WTC11 (cell line): ENCODE measurements around the gene GRWD1. TPM values are rescaled to one million over a fixed set of nuclear protein-coding genes. Genes with fewer than 3 reads are reported as not detected.
A peak's percentile ranks its signal among the peaks of the same experiment; 100 is the strongest.

Experiments used
- ARID4B ChIP-seq: sonication (generic); formaldehyde crosslinking; IDR thresholded peaks from 2 replicates; pipeline ENCODE4 v1.8.0; 2023; ENCODE audit warnings: missing genetic modification reagents, mild to moderate bottlenecking, borderline replicate concordance
- ATF6 ChIP-seq: sonication (generic); formaldehyde crosslinking; IDR thresholded peaks from 2 replicates; pipeline ENCODE4 v1.8.1; 2023; ENCODE audit warnings: mild to moderate bottlenecking, missing genetic modification reagents
- CBFB ChIP-seq: sonication (generic); formaldehyde crosslinking; IDR thresholded peaks from 2 replicates; pipeline ENCODE4 v1.8.1; 2022; ENCODE audit warnings: mild to moderate bottlenecking, low read depth, missing genetic modification reagents
- CREB1 ChIP-seq: sonication (generic); formaldehyde crosslinking; IDR thresholded peaks from 2 replicates; pipeline ENCODE4 v1.8.0; 2023; ENCODE audit warnings: mild to moderate bottlenecking, missing genetic modification reagents
- E2F4 ChIP-seq: sonication (generic); formaldehyde crosslinking; IDR thresholded peaks from 2 replicates; pipeline ENCODE4 v1.8.1; 2022; ENCODE audit warnings: low read depth, mild to moderate bottlenecking, moderate library complexity, missing genetic modification reagents, borderline replicate concordance
- ELF4 ChIP-seq: sonication (generic); formaldehyde crosslinking; IDR thresholded peaks from 2 replicates; pipeline ENCODE4 v1.8.1; 2022; ENCODE audit warnings: low read depth, mild to moderate bottlenecking, moderate library complexity, missing genetic modification reagents
- EMX1 ChIP-seq: fragments of 250-450 bp; sonication (Bioruptor Pico); IDR thresholded peaks from 2 replicates; pipeline ENCODE4 v1.8.0; 2021; ENCODE audit warnings: mild to moderate bottlenecking
- ERG ChIP-seq: fragments of 250-450 bp; sonication (Bioruptor Pico); IDR thresholded peaks from 2 replicates; pipeline ENCODE4 v1.8.0; 2021; ENCODE audit warnings: mild to moderate bottlenecking
- ESRRA ChIP-seq: sonication (generic); formaldehyde crosslinking; IDR thresholded peaks from 2 replicates; pipeline ENCODE4 v1.8.1; 2022; ENCODE audit warnings: mild to moderate bottlenecking, missing genetic modification reagents, borderline replicate concordance
- FOXP1 ChIP-seq: sonication (generic); formaldehyde crosslinking; IDR thresholded peaks from 2 replicates; pipeline ENCODE4 v1.8.0; 2022; ENCODE audit warnings: missing genetic modification reagents, mild to moderate bottlenecking, moderate library complexity, borderline replicate concordance
- GTF2I ChIP-seq: fragments of 250-450 bp; sonication (Bioruptor Pico); conservative IDR thresholded peaks from 2 replicates; pipeline ENCODE4 v1.4.0; 2021; ENCODE audit warnings: mild to moderate bottlenecking
- IRF1 ChIP-seq: sonication (generic); formaldehyde crosslinking; IDR thresholded peaks from 2 replicates; pipeline ENCODE4 v1.8.0; 2023; ENCODE audit warnings: missing genetic modification reagents
- JAZF1 ChIP-seq: fragments of 250-450 bp; sonication (Bioruptor Pico); IDR thresholded peaks from 2 replicates; pipeline ENCODE4 v1.9.0; 2021; ENCODE audit warnings: moderate library complexity, mild to moderate bottlenecking, inconsistent platforms
- KAT7 ChIP-seq: sonication (generic); formaldehyde crosslinking; IDR thresholded peaks from 2 replicates; pipeline ENCODE4 v1.8.1; 2023; ENCODE audit warnings: missing genetic modification reagents, mild to moderate bottlenecking, borderline replicate concordance
- NFATC4 ChIP-seq: fragments of 250-450 bp; sonication (Bioruptor Pico); IDR thresholded peaks from 2 replicates; pipeline ENCODE4 v1.9.0; 2021; ENCODE audit warnings: mild to moderate bottlenecking
- NR1H2 ChIP-seq: sonication (generic); formaldehyde crosslinking; IDR thresholded peaks from 2 replicates; pipeline ENCODE4 v1.9.0; 2021; ENCODE audit warnings: mild to moderate bottlenecking, moderate library complexity, missing genetic modification reagents
- RORB ChIP-seq: fragments of 250-450 bp; sonication (Bioruptor Pico); IDR thresholded peaks from 2 replicates; pipeline ENCODE4 v1.9.0; 2021; ENCODE audit warnings: mild to moderate bottlenecking
- SMAD3 ChIP-seq: sonication (generic); formaldehyde crosslinking; IDR thresholded peaks from 2 replicates; pipeline ENCODE4 v1.8.0; 2022; ENCODE audit warnings: missing genetic modification reagents, mild to moderate bottlenecking, borderline replicate concordance
- SOX15 ChIP-seq: fragments of 250-450 bp; sonication (Bioruptor Pico); IDR thresholded peaks from 2 replicates; pipeline ENCODE4 v1.9.0; 2021; ENCODE audit warnings: mild to moderate bottlenecking
- TP53 ChIP-seq: sonication (generic); formaldehyde crosslinking; IDR thresholded peaks from 2 replicates; pipeline ENCODE4 v1.8.1; 2023; ENCODE audit warnings: mild to moderate bottlenecking, missing genetic modification reagents
- ZNF121 ChIP-seq: sonication (generic); formaldehyde crosslinking; IDR thresholded peaks from 2 replicates; pipeline ENCODE4 v1.8.0; 2023; ENCODE audit warnings: missing genetic modification reagents
- ZNF138 ChIP-seq: sonication (generic); formaldehyde crosslinking; conservative IDR thresholded peaks from 2 replicates; pipeline ENCODE4 v1.8.1; 2022; ENCODE audit warnings: mild to moderate bottlenecking, moderate library complexity, missing genetic modification reagents
- ZNF263 ChIP-seq: sonication (generic); formaldehyde crosslinking; IDR thresholded peaks from 2 replicates; pipeline ENCODE4 v1.8.1; 2022; ENCODE audit warnings: low read depth, mild to moderate bottlenecking, moderate library complexity, missing genetic modification reagents
- ZNF317 ChIP-seq: sonication (generic); formaldehyde crosslinking; IDR thresholded peaks from 2 replicates; pipeline ENCODE4 v1.8.1; 2023; ENCODE audit warnings: low read depth, mild to moderate bottlenecking, moderate library complexity, missing genetic modification reagents, borderline replicate concordance
- ZNF396 ChIP-seq: fragments of 250-450 bp; sonication (Bioruptor Pico); IDR thresholded peaks from 2 replicates; pipeline ENCODE4 v1.8.0; 2021; ENCODE audit warnings: mild to moderate bottlenecking, moderate library complexity, borderline replicate concordance
- ZNF512 ChIP-seq: sonication (generic); formaldehyde crosslinking; IDR thresholded peaks from 2 replicates; pipeline ENCODE4 v1.8.1; 2022; ENCODE audit warnings: missing genetic modification reagents, borderline replicate concordance
- total RNA-seq: library from RNA; stranded (reverse); gene quantifications from 3 replicates; pipeline ENCODE4 v1.2.3, GENCODE V29; 2021
- TF ChIP-seq, protein P1 (sequence below): sonication (generic); formaldehyde crosslinking; IDR thresholded peaks from 2 replicates; pipeline ENCODE4 v1.8.1; 2023; ENCODE audit warnings: mild to moderate bottlenecking, moderate library complexity, missing genetic modification reagents

Gene GRWD1
- total RNA-seq, 1 experiment from 2014 or later: 67.2 TPM

DNA sequence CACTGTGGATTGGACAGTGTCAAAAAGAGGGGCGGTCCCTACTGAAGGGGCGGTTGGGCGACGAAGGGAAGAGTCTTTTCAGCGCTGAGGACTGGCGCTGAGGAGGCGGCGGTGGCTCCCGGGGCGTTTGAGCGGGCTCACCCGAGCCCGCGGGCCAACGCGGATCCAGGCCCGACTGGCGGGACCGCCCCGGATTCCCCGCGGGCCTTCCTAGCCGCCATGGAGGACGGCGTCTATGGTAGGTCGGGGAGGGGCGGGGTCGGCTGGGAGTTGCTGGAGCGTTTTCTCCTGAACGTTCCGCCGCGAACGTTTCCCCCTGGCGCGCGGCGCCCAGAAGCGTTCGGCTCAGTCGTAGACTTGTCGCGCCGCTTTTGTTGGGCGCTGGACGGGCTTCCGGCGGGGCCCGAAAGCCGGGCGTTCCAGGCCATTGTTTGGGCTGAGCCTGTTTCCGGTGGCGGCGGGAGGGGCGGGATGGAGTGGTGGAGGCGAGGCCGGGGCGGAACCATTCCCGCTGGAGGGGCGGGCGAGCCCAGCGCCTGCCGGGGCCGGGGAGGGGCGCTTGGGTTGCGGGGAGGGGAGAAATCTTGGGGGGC lies 23.6 kb downstream of the GRWD1 start, which contains the start of gene CYTH2 (continued):
- TF ChIP-seq ATF6 (no peak), GTF2I (CRISPR knock-in tag) (no peak), ZNF138 (CRISPR knock-in tag) (no peak), ZNF512 (CRISPR knock-in tag) (no peak), SOX15 (CRISPR knock-in tag) (peak; percentile 55; the same call in 1 of the 2 replicates), CREB1 (CRISPR knock-in tag) (no peak), E2F4 (CRISPR knock-in tag) (no peak), ELF4 (CRISPR knock-in tag) (no peak), ZNF317 (no peak), KAT7 (no peak), ARID4B (CRISPR knock-in tag) (peak; percentile 86), SMAD3 (CRISPR knock-in tag) (peak; percentile 75; the same call in 1 of the 2 replicates), ZNF263 (CRISPR knock-in tag) (no peak), IRF1 (CRISPR knock-in tag) (no peak), TP53 (CRISPR knock-in tag) (no peak; the same call in 1 of the 2 replicates), NR1H2 (CRISPR knock-in tag) (no peak), FOXP1 (CRISPR knock-in tag) (peak; percentile 66; the same call in 1 of the 2 replicates), ZNF121 (no peak), JAZF1 (CRISPR knock-in tag) (no peak), ESRRA (CRISPR knock-in tag) (peak; percentile 71; the same call in 1 of the 2 replicates), EMX1 (CRISPR knock-in tag) (0 out of 2 replicates have a peak, but pooled peaks have one; percentile 69), ZNF396 (CRISPR knock-in tag) (no peak), NFATC4 (no peak), ERG (CRISPR knock-in tag) (peak; percentile 61; the same call in 1 of the 2 replicates), CBFB (CRISPR knock-in tag) (no peak), RORB (no peak)
- TF ChIP-seq, protein P1, sequence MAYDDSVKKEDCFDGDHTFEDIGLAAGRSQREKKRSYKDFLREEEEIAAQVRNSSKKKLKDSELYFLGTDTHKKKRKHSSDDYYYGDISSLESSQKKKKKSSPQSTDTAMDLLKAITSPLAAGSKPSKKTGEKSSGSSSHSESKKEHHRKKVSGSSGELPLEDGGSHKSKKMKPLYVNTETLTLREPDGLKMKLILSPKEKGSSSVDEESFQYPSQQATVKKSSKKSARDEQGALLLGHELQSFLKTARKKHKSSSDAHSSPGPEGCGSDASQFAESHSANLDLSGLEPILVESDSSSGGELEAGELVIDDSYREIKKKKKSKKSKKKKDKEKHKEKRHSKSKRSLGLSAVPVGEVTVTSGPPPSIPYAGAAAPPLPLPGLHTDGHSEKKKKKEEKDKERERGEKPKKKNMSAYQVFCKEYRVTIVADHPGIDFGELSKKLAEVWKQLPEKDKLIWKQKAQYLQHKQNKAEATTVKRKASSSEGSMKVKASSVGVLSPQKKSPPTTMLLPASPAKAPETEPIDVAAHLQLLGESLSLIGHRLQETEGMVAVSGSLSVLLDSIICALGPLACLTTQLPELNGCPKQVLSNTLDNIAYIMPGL (CRISPR knock-in tag): peak; percentile 76
